ENCODE results near the gene LAMA3. TPM values are rescaled to one million over a fixed set of nuclear protein-coding genes. Genes with fewer than 3 reads are reported as not detected.

Gene LAMA3
- total and polyA plus RNA-seq, 2 of the 13 experiments (the other 11 are each of a cell fraction or from before 2014, with no cell fraction given): 0.45 to 2.2 TPM

DNA sequence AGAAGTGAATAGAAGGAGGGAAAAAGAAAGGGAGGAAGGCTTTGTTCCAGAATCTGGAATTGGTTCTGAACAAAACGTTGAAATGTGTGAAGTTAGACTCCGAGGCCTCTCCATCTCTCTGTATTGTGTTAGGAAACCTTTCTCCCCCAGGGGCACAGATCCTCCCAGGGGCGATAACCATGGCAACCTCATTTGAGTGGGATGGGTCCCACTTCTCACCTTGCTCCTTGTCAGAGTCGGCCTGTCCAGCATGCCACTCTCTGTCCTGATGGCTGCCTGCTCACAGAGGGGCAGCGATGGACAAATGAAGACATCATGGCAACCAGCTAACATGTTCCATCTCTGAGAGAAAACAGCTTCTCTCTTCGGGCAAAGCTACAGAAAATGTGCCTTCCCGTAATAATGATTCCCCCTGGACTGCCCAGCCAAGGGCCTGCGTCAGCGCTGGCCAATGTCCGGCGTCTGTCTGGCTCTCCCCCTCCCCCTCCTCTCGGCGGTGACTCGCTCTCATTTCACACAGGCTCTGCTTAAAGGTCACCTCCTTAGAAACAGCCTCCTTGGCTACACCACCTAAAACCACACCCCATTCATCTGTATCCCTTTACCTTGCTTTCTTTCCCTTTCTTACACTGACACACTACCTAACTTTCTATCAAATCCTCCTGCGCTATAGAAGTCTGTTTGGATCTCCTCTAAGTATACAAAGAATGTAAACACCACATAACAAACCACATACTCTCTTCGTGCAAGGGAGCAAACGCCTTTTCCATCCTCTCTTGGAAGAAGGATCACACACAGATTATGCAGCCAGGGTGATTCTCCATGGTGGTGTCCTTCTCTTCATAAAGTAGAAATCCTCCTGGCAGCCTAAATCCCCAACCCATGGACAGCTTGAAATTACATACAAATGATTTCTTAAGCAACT is 293.2 kb downstream of the LAMA3 start (continued):
- TF ChIP-seq PRPF4 (IDR thresholded peaks at IDR 0.05; ENCODE audit: low read depth, low read length, poor library complexity, severe bottlenecking) (no peak), IKZF1 (IDR thresholded peaks at IDR 0.05) (no peak), ZNF644 (CRISPR knock-in tag; IDR thresholded peaks at IDR 0.05; ENCODE audit: low read depth) (no peak), FOXA1 (IDR thresholded peaks at IDR 0.05) (0 out of 2 replicates have a peak, but pooled peaks have one; percentile 27), FOXA1 (CRISPR knock-in tag; IDR thresholded peaks at IDR 0.05) (no peak), ZNF550 (CRISPR knock-in tag; IDR thresholded peaks at IDR 0.05; ENCODE audit: borderline replicate concordance) (no peak), NCOR1 (IDR thresholded peaks at IDR 0.05; ENCODE audit: borderline replicate concordance, low read length) (no peak), NKX3-1 (CRISPR knock-in tag; IDR thresholded peaks at IDR 0.05) (no peak)
- TF ChIP-seq, protein P1, sequence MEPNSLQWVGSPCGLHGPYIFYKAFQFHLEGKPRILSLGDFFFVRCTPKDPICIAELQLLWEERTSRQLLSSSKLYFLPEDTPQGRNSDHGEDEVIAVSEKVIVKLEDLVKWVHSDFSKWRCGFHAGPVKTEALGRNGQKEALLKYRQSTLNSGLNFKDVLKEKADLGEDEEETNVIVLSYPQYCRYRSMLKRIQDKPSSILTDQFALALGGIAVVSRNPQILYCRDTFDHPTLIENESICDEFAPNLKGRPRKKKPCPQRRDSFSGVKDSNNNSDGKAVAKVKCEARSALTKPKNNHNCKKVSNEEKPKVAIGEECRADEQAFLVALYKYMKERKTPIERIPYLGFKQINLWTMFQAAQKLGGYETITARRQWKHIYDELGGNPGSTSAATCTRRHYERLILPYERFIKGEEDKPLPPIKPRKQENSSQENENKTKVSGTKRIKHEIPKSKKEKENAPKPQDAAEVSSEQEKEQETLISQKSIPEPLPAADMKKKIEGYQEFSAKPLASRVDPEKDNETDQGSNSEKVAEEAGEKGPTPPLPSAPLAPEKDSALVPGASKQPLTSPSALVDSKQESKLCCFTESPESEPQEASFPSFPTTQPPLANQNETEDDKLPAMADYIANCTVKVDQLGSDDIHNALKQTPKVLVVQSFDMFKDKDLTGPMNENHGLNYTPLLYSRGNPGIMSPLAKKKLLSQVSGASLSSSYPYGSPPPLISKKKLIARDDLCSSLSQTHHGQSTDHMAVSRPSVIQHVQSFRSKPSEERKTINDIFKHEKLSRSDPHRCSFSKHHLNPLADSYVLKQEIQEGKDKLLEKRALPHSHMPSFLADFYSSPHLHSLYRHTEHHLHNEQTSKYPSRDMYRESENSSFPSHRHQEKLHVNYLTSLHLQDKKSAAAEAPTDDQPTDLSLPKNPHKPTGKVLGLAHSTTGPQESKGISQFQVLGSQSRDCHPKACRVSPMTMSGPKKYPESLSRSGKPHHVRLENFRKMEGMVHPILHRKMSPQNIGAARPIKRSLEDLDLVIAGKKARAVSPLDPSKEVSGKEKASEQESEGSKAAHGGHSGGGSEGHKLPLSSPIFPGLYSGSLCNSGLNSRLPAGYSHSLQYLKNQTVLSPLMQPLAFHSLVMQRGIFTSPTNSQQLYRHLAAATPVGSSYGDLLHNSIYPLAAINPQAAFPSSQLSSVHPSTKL (CRISPR knock-in tag; IDR thresholded peaks at IDR 0.05): peak; percentile 22; the same call in 1 of the 2 replicates
- TF ChIP-seq, protein P2, sequence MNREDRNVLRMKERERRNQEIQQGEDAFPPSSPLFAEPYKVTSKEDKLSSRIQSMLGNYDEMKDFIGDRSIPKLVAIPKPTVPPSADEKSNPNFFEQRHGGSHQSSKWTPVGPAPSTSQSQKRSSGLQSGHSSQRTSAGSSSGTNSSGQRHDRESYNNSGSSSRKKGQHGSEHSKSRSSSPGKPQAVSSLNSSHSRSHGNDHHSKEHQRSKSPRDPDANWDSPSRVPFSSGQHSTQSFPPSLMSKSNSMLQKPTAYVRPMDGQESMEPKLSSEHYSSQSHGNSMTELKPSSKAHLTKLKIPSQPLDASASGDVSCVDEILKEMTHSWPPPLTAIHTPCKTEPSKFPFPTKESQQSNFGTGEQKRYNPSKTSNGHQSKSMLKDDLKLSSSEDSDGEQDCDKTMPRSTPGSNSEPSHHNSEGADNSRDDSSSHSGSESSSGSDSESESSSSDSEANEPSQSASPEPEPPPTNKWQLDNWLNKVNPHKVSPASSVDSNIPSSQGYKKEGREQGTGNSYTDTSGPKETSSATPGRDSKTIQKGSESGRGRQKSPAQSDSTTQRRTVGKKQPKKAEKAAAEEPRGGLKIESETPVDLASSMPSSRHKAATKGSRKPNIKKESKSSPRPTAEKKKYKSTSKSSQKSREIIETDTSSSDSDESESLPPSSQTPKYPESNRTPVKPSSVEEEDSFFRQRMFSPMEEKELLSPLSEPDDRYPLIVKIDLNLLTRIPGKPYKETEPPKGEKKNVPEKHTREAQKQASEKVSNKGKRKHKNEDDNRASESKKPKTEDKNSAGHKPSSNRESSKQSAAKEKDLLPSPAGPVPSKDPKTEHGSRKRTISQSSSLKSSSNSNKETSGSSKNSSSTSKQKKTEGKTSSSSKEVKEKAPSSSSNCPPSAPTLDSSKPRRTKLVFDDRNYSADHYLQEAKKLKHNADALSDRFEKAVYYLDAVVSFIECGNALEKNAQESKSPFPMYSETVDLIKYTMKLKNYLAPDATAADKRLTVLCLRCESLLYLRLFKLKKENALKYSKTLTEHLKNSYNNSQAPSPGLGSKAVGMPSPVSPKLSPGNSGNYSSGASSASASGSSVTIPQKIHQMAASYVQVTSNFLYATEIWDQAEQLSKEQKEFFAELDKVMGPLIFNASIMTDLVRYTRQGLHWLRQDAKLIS (CRISPR knock-in tag; IDR thresholded peaks at IDR 0.05): no peak
- TF ChIP-seq, protein P3, sequence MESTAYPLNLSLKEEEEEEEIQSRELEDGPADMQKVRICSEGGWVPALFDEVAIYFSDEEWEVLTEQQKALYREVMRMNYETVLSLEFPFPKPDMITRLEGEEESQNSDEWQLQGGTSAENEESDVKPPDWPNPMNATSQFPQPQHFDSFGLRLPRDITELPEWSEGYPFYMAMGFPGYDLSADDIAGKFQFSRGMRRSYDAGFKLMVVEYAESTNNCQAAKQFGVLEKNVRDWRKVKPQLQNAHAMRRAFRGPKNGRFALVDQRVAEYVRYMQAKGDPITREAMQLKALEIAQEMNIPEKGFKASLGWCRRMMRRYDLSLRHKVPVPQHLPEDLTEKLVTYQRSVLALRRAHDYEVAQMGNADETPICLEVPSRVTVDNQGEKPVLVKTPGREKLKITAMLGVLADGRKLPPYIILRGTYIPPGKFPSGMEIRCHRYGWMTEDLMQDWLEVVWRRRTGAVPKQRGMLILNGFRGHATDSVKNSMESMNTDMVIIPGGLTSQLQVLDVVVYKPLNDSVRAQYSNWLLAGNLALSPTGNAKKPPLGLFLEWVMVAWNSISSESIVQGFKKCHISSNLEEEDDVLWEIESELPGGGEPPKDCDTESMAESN (CRISPR knock-in tag; conservative IDR thresholded peaks at IDR 0.05): no peak
- TF ChIP-seq, protein P4, sequence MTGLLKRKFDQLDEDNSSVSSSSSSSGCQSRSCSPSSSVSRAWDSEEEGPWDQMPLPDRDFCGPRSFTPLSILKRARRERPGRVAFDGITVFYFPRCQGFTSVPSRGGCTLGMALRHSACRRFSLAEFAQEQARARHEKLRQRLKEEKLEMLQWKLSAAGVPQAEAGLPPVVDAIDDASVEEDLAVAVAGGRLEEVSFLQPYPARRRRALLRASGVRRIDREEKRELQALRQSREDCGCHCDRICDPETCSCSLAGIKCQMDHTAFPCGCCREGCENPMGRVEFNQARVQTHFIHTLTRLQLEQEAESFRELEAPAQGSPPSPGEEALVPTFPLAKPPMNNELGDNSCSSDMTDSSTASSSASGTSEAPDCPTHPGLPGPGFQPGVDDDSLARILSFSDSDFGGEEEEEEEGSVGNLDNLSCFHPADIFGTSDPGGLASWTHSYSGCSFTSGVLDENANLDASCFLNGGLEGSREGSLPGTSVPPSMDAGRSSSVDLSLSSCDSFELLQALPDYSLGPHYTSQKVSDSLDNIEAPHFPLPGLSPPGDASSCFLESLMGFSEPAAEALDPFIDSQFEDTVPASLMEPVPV (CRISPR knock-in tag; IDR thresholded peaks at IDR 0.05): no peak
